HL-60/S4 (cell line): ENCODE measurements around the gene DENND2D.

Experiments used
- in situ Hi-C: fragments of 300-500 bp; cut with MboI; formaldehyde crosslinking; loops from 2 replicates; pipeline ENCODE4 v1.14.3; 2022; ENCODE audit warnings: low sequenced_read_pairs

DENND2D gene, protein sequence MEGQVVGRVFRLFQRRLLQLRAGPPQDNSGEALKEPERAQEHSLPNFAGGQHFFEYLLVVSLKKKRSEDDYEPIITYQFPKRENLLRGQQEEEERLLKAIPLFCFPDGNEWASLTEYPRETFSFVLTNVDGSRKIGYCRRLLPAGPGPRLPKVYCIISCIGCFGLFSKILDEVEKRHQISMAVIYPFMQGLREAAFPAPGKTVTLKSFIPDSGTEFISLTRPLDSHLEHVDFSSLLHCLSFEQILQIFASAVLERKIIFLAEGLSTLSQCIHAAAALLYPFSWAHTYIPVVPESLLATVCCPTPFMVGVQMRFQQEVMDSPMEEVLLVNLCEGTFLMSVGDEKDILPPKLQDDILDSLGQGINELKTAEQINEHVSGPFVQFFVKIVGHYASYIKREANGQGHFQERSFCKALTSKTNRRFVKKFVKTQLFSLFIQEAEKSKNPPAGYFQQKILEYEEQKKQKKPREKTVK

DNA sequence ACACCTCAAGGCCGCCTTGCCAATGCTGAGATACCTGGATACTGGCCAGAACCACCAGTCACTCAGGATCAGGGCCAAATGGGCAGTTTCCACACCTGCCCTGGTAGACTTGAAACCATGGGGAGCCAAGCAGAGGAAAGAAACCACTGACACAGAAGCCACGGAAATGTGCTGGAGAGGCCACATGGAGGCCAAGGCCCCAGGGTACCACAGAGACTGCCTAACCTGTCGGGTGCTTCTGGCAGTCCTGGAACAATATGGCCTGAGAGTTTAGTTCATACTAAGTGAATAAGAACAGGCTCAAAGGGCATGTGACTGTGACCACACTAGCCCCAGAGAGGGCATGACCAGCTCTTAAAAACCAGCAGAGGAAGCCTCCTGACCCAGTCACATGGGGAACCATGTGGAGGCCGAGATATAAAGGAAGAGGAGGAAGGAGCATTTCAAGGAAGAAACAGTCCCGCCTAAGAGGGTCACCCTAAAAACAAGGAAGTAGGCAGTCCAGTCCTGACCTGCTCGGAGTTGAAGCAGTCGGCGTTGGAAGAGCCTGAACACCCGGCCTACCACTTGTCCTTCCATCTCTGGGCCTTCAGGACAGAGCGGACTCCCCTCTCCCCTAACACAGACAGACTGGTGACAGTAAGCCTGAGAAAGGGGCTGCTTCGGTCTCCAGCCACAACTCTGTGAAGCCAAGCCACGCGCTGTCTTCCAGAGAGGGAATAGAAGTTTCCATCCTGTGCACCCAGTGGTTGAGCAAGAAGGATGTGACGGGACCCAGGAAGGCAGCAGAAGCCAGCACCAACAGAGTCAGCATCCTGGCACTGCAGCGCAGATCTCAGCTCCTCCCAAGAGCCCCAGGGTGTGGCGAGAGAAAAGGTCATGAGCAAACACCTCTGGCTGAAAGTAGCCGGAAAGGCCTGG is at the start of gene DENND2D:
DENND2D (minus strand) TSS at position 766 of the 921 bp plus-strand sequence; CDS start at position 579, 187 bp downstream.
- in situ Hi-C loops = loop anchor here (25.0 kb wide), 1 partner anchor 562 kb away; the partner anchor contains the start of gene DDX20

DNA sequence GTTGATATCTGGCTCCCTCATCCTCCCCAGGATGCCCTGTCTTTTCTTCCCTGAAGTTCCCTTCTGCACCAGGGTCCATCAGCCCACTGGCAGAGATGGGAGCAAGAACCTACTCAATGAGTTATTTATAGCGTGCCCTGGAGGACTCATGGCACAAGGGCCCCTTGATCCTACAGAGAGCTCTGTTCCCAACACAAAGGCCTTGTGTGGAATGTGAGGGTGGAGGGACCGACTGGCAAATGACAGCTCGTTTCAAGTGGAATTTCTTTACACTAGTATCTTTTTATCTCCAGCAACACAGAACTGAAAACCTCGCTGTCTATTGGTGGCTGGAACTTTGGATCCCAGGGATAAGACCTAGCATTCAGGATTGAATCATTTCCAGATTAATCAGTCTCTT is 49.5 kb upstream of the DENND2D start:
- in situ Hi-C loops = no loop called here

DNA sequence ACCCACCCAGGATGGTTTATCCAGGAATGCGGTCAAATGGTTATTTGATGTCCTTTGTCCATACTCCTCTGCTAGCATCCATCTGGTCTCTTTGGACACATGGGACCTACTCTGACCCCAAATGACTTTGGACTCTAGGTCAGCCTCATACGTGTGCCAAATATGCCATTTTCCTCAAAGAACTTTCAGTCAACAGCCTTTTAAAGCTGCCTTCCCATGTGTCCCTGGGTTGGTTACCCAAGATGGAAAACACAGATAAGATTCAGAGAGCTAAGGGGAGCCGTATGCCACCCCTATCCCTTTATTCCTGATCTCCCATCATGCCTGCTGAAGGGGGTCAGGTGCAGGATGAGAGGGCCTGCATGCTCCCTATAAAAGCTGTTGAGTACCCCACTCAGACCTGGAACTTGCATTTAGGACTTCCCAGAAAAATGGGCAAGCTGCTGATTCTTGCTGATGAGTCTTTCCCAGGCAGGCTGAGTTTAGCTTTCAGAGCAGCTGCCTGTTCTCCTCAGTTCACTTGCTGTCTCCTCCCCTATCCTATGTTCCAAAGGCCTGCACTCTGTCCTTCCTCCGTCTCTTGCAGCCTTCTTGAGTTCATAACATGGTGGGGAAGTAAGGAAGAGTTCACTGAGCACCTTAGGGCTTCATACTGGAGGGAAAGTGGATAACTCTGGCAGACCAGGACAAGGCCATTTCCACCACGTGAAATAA is 46.8 kb upstream of the DENND2D start:
- in situ Hi-C loops = no loop called here

DNA sequence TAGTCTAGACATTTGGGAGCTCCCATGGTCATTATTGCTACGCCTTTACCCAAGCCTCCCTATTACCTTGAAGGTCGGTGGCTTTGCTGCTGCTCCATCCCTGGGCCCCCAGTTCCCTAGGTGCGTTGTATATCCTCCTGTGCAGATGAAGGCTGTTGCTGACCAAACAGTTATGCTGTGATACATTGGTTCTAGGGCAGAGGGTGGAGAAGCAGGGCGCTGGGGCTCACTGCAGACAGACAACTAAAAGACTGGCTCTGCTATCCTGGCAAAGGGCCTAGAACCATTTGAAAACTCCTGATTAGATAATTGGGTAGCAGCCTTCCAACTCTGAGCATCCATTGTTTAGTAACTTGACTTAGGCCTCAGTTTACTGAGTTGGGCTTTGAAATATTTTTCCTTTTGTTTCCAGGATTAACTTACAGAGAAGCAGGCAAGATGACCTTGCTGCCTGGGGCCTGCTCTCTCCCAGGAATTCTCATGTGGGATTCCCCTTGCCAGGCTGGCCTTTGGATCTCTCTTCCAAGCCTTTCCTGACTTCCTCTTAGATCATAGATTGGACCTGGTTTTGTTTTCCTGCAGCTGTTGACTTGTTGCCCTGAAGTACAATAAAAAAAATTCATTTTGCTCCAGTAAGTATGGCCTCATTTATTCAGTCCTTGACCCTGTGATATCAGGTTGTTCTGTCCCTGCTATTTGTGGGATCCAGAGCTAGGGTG is 42.5 kb upstream of the DENND2D start:
- in situ Hi-C loops = no loop called here

DNA sequence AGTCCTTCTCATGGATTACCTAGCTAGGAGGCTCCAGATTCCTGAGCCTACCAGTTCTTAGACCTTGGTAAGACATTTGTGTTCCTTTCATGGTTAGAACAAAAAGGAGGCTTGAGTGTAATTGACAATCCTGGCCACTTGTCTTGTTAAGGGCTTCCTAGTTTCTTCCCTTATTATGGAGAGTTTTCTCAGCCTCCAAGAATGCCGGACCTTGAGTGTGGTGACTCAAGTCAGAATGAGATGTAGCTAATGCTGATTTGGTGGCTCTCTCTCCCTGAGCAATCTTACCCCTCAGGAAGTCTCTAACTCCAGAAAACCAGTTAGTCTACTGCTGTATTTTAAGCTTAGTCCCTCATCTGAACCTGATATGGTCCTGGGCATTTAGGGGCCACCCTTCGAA is 41.4 kb upstream of the DENND2D start:
- in situ Hi-C loops = no loop called here

DNA sequence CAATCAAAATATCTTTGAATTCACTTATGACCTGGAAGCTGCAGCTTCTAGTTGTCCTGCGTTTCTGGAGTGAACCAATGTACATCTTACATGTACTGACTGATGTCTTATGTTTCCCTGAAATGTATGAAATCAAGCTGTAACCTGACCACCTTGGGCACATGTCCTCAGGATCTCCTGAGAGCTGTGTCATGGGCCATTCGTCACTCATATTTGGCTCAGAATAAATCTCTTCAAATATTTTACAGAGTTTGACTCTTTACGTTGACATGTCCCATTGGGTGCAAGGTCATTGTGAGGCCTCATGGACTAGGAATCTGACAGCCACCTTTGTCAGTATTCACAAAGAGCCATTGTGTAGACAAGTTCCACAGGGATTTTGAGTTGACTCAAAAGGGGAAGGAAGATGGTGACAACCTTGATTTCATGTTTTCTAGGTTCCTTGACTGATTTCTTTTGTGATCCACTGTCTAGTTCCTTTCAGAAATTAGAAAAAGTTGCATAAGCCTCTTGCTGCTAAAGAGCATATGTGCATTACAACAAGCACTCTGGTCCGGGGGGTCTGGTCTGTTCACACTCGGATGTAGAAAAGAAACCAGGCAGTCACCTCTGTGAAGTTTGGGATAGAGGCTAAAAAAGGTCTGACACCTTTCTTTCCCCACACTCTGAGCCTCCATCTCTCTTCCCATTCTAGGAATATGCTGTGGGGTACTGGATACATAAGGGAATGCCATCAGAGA is 37.8 kb upstream of the DENND2D start:
- in situ Hi-C loops = no loop called here

DNA sequence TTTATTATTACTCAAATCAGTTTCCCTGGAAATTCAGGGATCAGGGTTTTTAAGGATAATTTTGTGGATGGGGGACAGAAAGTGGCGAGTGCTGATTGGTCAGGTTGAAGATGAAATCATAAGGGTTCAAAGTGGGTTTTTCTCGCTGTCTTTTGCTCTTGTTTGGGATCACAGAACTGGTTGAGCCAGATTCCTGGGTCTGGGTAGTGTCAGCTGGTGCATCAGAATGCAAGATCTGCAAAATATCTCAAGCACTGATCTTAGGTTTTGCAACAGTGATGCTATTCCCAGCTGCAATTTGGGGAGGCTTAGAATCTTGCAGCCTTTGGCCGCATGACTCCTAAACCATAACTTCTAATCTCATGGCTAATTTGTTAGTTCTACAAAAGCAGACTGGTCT is 36.4 kb upstream of the DENND2D start:
- in situ Hi-C loops = no loop called here

DNA sequence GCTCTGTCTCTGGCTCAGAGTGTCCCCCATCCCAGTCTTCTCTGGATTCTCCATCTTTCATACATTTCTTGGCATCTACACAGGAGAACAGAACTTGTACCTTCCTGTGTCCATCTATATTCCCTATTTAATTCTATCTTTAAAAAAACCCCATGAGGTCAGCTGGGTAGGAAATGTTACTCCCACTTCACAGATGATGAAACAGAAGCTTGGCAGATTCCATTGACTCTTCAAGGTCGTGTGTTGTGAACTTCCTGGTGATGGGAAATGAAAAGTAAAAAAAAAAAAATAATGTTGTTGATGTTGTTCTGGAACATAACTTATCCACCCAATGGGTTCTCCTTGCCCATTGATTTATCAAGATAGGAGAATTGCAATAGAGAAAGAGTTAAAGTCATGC is 35.9 kb upstream of the DENND2D start:
- in situ Hi-C loops = no loop called here

DNA sequence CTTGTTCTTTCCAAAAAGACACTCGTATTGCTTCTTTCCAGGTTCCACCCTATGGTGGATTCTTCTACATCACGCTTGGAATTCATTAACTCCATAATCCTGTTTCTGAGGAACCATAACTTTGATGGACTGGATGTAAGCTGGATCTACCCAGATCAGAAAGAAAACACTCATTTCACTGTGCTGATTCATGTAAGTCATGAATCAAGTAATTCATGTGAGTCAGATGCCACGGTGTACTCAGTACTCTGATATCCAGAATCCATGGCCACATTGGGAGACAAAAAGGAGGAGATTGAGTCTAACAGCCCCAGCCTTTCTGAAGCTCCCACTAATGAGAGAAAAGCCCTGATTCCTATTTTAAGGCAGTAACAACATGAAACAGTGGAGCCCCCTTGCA is 34.4 kb upstream of the DENND2D start:
- in situ Hi-C loops = no loop called here

DNA sequence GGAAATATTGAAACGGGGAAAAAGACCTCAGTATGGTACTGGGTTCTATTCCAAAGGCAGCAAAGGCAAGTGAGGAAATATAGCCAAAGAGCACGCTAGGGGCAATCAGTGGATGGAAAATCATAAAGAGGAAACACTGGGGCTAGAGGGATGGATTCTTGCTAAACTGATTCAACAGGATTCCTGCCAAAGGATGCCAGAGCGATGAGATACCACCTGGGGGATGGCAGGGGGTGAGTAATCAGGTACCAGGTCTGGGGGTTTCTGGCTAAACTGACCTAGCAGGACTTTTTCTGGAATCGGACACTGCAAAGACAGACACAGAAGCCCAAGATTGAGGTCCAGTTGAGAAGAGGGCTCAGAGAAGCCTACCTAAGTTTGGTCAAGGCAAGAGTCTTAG is 33.8 kb upstream of the DENND2D start:
- in situ Hi-C loops = no loop called here

DNA sequence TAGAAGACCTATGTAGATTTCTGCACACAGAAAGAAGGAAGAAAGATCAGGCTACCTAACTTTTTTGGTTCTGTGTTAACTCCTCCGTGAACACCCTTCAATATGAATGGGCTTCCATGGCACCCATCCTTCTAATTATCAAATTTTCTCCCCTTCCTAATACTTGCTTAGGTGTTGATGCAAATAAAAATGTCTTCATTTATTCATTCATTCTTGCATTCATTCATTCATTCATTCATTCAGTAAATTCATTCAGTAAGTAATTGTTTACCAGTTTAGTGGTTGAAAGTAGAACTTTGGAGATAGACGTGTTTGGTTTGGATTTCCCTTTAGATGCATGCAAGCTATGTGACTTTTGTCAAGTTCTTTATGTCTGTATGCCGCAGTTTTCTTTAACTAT is 31.7 kb upstream of the DENND2D start:
- in situ Hi-C loops = no loop called here

DNA sequence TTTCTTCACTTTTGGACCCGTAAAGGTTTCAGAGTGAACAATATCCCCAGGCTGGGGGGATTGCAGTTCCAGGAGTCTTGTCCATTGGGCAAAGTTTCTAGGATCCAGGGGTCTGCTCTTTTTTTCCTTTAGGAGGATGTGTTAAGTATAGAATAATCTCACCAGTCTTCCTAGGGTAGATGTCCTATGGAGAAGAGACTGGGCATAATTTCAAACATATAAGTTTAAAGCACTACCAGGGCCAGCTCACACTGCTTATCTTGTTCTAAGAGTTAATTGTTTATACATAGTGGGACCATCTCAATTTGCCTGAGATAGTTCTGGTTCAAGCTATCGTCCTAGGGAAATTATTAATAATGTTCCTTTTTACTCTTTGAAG is 28.3 kb upstream of the DENND2D start:
- in situ Hi-C loops = loop anchor here (10.0 kb wide), 1 partner anchor 166 kb away; no protein-coding TSS in a partner anchor

DNA sequence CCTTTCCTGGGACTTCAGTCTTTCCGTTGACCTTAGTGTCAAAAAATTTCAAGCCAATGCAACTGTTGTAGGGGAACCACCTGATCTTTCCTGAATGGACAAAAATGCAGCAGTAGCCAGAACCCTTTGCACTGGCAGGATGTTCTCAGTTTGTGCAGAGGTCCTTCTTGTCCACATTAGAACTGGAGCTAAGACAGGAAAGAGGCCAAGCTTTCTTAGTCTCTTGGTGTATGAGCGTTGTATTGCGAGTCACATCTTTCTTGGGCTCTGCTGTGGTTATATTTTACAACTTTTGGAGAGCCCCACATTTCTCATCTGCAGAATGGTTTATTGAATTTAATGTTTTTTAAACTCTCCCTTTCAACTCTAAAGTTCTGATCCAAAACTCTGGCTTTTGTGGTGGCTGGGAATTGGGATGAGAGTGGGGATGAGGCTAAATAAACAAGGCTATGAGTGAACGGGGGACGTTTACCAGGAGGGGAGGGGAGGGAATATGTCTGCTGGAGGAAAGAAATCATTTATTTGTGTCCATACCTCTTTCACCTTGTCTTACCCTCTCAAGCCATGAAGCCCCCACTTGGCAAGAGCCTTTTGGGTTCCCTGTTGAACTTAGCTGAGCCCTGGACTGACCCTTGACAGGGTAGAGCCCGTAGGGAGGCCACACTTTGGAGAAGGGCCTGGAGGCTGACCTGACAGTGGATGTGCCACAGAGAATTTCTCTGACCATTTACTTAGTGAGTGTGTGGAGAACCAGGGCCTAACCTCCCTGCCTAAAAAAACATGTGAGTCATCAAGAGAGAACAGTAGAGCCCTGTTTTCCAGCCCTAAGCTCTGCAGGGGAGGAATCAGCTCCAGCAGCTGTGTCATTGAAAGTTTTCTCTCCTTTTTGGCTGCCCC is 27.7 kb upstream of the DENND2D start:
- in situ Hi-C loops = loop anchor here (10.0 kb wide), 1 partner anchor 167 kb away; no protein-coding TSS in a partner anchor

DNA sequence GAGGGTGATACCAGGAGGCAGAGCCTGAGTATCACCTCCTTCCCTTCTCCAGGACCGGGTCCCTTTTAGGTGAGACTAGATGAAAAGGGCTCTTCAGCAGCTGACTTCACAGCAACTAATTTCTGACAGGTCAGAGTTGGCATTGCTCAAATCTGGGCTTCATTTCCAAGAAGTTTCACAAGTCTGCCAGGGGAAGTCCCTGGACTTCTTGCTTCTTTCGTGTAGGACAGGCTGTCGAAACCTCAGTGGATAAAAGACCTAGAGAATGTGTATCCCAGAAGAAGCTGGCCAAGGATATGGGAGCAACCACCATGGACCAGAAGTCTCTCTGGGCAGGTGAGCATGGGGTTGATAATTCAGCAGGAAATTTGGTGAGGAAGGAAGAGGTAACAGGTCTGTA is 27.0 kb upstream of the DENND2D start, which contains the start of gene CHI3L2:
CHI3L2 (plus strand) TSS at position 280 of the 400 bp plus-strand sequence; CDS start at position 297, 17 bp downstream.
- in situ Hi-C loops = loop anchor here (10.0 kb wide), 1 partner anchor 167 kb away; no protein-coding TSS in a partner anchor

DNA sequence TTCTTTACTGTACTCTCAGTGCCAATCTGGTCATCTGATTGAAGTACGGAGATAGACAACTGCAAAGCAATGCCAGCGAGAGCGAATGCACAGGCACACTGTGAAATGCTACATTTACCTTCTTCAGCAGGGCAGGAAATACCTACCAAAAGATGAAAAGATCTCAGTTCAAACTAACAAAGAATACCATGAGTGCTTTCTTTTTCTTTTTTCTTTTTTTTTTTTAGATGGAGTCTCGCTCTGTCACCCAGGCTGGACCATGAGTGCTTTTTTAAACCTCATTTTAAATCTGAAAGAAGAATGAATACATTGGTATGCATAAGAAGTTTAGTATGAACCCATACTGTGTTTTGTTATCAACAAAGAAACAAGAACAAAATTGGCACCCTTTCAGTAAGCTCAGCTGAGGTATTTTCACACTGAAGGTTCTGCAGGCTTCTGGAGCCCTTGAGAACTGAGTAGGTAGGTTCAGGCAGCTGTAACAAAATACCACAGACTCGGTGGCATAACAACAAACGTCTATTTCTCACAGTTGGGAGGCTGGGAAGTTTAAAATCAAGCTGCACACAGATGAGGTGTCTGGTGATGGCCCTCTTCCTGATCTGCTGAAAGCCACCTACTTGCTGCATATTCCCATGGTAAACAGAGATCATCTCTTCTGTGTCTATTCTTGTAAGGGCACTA is 25.4 kb upstream of the DENND2D start:
- in situ Hi-C loops = loop anchor here (10.0 kb wide), 1 partner anchor 169 kb away; no protein-coding TSS in a partner anchor

DNA sequence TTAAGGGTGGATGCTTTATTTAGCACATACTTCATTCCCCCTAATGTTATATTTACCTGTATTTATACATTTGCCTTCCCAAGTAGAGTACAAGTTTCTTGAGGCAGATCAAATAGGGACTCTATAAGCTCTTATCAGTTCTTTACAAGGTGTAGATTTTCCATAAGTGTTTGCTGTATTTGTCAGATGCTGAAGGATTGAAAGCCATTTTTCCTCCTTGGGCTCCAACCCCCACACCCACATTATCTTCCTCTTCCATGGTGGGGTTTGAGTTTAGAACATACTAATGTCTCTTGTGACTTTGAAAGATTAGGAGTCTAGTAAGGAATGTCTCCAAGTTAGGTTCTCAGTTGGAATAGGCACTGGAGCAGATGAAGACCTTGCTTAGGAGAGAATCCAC is 24.6 kb upstream of the DENND2D start:
- in situ Hi-C loops = loop anchor here (10.0 kb wide), 1 partner anchor 170 kb away; no protein-coding TSS in a partner anchor

DNA sequence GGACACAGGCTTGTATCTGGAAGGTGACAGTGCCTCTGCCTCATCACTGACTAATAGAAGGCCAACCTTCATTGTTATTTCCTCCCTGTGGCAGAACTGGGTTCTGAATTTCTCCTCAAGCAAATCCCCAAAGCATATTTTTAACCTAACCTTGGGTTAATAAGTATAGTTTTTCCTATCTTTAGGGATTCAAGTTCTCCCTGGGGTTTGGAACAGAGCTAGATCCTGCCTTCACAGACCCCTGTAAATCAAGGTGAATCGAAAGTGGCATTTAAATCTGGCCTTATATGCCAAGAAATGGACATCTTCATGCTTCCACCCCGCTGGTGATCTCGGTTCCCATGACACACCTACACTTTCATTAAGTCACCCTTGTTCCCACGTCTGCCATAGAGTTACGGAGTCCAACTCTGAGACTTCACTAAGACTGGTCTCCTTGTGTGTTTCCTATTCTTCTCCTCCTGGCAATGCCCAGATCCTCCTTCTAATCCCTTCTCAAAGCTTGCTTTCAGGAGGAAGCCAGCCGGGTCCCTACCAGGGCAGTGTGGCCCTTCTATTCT is 22.8 kb upstream of the DENND2D start:
- in situ Hi-C loops = loop anchor here (10.0 to 25.0 kb wide), 2 partner anchors 172 to 539 kb away; partner anchors contain the start of gene DDX20
